ENCODE results near the gene ALDH1A3. TPM values are rescaled to one million over a fixed set of nuclear protein-coding genes. Genes with fewer than 3 reads are reported as not detected.

ALDH1A3 gene
- total RNA-seq, 4 donors from 2014 or later = 6.8 to 12.4 (median 7.7) TPM

- DNase-seq (ENCODE audit: low spot score in 2 of 2) = peak; percentile 32 to 71
- no peak overlapping the region for H3K4me3 ChIP-seq
- peaks cover 14% of the 10 kb centered on the region for H3K4me1 ChIP-seq
- H3K9me3 ChIP-seq = no peaks in the 10 kb centered on the region
- peaks cover 4% of the 10 kb centered on the region for H3K27me3 ChIP-seq
- H3K27ac ChIP-seq = no peak overlapping the region
- H3K36me3 ChIP-seq = no peaks in the 10 kb centered on the region
- TF ChIP-seq POLR2AphosphoS5 (IDR thresholded peaks at IDR 0.05) (no peak), POLR2A (IDR thresholded peaks at IDR 0.05) (no peak), EP300 (IDR thresholded peaks at IDR 0.05) (no peak)
- TF ChIP-seq, protein P1, sequence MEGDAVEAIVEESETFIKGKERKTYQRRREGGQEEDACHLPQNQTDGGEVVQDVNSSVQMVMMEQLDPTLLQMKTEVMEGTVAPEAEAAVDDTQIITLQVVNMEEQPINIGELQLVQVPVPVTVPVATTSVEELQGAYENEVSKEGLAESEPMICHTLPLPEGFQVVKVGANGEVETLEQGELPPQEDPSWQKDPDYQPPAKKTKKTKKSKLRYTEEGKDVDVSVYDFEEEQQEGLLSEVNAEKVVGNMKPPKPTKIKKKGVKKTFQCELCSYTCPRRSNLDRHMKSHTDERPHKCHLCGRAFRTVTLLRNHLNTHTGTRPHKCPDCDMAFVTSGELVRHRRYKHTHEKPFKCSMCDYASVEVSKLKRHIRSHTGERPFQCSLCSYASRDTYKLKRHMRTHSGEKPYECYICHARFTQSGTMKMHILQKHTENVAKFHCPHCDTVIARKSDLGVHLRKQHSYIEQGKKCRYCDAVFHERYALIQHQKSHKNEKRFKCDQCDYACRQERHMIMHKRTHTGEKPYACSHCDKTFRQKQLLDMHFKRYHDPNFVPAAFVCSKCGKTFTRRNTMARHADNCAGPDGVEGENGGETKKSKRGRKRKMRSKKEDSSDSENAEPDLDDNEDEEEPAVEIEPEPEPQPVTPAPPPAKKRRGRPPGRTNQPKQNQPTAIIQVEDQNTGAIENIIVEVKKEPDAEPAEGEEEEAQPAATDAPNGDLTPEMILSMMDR (IDR thresholded peaks at IDR 0.05) = no peak
- 67% methylated on average over 7 of the region's 22 CpGs for WGBS
Observed at GRCh38 chr15:100887211-100887913, 7.7 kb downstream of the ALDH1A3 start.

DNA sequence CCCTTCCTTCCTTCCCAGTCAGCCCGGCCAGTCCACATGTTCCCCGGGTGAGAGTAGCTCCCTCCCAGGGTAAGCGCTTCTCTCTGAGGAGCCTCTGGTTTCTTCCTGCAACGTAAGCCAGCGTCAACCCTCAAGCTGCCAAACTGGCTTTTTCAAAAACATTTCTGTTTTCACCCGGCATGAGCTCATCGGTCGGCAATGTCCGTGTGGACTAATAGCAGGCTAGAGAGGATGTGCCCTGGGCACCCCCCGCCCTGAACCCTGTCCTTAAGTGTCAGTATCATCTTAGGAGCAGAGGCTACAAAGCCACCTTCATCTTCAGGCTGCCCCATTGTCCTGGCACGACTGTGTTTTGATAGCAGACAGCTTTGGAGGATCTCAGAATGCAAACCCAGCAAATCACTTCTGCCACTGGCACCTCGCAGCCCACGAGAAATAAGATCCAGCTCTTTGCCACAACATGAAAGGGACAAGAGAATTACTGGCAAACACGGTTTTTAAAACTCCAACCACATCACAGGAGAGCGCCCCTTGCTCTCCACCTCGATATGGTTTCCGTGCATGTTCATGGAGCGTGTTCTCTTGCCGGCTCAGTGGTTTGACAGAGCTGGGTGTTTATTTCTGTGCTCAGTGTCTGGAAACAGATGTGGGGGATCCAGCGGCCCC lies 9.9 kb downstream of the ALDH1A3 start:
- Histone ChIP-seq H3K4me3 (no peak overlapping the region), H3K9me3 (no peaks in the 10 kb centered on the region), H3K36me3 (no peaks in the 10 kb centered on the region), H3K27me3 (peaks cover 4% of the 10 kb centered on the region), H3K27ac (peak overlapping the region; percentile 16), H3K4me1 (peaks cover 14% of the 10 kb centered on the region)
- 31% methylated on average over 17 of the region's 20 CpGs for WGBS
- peak; percentile 72 to 77 for DNase-seq (ENCODE audit: low spot score in 2 of 2)
- TF ChIP-seq, protein P1 (IDR thresholded peaks at IDR 0.05) = no peak
- TF ChIP-seq POLR2AphosphoS5 (IDR thresholded peaks at IDR 0.05) (no peak), EP300 (IDR thresholded peaks at IDR 0.05) (no peak), POLR2A (IDR thresholded peaks at IDR 0.05) (no peak)

GRCh38 chr15:100890051-100890720 lies 10.6 kb downstream of the ALDH1A3 start:
- peaks cover 4% of the 10 kb centered on the region for H3K27me3 ChIP-seq
- no peaks in the 10 kb centered on the region for H3K9me3 ChIP-seq
- TF ChIP-seq POLR2AphosphoS5 (IDR thresholded peaks at IDR 0.05) (no peak), POLR2A (IDR thresholded peaks at IDR 0.05) (no peak), EP300 (IDR thresholded peaks at IDR 0.05) (no peak)
- TF ChIP-seq, protein P1 (IDR thresholded peaks at IDR 0.05) = no peak
- no peak overlapping the region for H3K27ac ChIP-seq
- 79% methylated on average over 10 of the region's 10 CpGs for WGBS
- DNase-seq (ENCODE audit: low spot score in 2 of 2) = peak in 1 of 2 donors; percentile 45
- no peak overlapping the region for H3K4me3 ChIP-seq
- peaks cover 14% of the 10 kb centered on the region for H3K4me1 ChIP-seq
- H3K36me3 ChIP-seq = no peaks in the 10 kb centered on the region

- no peaks in the 10 kb centered on the region for H3K9me3 ChIP-seq
- H3K36me3 ChIP-seq = no peaks in the 10 kb centered on the region
- TF ChIP-seq EP300 (IDR thresholded peaks at IDR 0.05) = no peak
- no peak for TF ChIP-seq POLR2A (IDR thresholded peaks at IDR 0.05)
- TF ChIP-seq POLR2AphosphoS5 (IDR thresholded peaks at IDR 0.05) = no peak
- TF ChIP-seq, protein P1 (IDR thresholded peaks at IDR 0.05) = no peak
- peaks cover 14% of the 10 kb centered on the region for H3K4me1 ChIP-seq
- H3K4me3 ChIP-seq = no peak overlapping the region
- H3K27ac ChIP-seq = no peak overlapping the region
- peaks cover 4% of the 10 kb centered on the region for H3K27me3 ChIP-seq
- WGBS = 87% methylated on average over 5 of the region's 6 CpGs
- DNase-seq (ENCODE audit: low spot score in 2 of 2) = peak in 1 of 2 donors; percentile 55
Observed at GRCh38 chr15:100890850-100891249, 11.2 kb downstream of the ALDH1A3 start.

All from suprapubic skin (tissue), 4 donors.